HG02884 (cell line): ENCODE data around the gene CEP170.
"Not testable (repeated sequence)": the region's sequence is repeated elsewhere in the genome, so short reads cannot be mapped to it uniquely, and the experiment has no call there.

Experiments
- ATAC-seq: cut with Tn5 transposase; IDR thresholded peaks from one replicate; pipeline ENCODE4 v1.9.1; 2021; ENCODE audit warnings: mild to moderate bottlenecking, moderate library complexity; ENCODE audit not compliant: unreplicated experiment

Gene CEP170

GRCh38 chr1:243236604-243237252, 18.4 kb downstream of the CEP170 start:
- peak; percentile 74 for ATAC-seq

- ATAC-seq = no peak
Measured at GRCh38 chr1:243234978-243235647, 20.0 kb downstream of the CEP170 start.

DNA sequence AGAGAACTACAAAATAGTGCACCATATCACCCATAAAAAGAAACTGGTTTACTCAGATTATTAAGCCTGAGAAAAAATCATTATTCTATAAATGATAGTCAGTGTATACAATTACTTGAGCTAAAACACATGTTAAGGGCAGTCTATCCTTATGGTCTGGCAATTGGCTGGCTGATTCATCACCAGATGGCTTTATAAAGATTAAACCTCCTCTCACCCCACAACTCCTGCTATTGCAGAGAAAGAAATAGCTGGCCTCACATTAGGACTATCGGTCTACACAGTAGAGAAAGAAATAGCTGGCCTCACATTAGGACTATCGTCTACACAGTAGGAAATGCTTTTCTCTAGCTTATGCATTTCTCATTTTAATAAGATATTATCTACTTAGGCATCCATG, 21.2 kb downstream of the CEP170 start:
- no peak for ATAC-seq

DNA sequence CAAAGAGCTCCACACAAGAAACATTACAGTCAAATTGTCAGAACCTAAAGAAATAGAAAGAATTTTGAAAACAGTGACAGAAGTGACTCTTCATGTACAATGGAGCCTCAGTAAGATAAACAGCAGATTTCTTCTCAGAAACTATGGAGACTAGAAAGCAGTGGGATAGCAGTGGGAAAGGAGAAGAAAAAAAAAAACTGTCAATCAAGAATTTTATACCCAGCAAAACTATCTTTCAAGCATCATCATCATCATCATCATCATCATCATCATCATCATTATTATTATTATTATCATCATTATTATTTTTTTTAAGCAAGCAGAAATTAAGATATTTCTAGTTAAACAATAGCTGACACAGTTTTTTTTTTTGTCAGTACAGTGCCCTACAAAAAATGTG, 24.2 kb downstream of the CEP170 start:
- no peak for ATAC-seq

DNA sequence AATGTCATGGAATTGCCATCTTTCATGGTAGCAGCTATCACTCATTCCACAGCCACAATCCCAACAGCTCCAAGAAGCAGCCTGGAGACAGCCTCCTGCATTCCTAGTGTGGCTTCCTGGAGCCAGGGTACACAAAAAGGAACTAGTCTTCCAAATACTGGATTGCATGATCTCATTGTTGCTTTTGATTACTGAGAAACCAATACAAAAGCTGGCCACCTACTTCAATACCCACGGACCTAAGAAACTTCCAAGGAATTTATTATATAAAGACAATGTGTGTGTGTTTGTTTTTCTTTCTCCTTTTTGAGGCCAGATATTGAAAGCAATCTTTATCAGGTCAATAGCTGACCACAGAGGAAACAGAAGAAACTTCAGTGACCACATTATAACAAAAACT, 25.6 kb downstream of the CEP170 start:
- no peak for ATAC-seq

- no peak for ATAC-seq
Measured at GRCh38 chr1:243227622-243228021, 27.5 kb downstream of the CEP170 start.

DNA sequence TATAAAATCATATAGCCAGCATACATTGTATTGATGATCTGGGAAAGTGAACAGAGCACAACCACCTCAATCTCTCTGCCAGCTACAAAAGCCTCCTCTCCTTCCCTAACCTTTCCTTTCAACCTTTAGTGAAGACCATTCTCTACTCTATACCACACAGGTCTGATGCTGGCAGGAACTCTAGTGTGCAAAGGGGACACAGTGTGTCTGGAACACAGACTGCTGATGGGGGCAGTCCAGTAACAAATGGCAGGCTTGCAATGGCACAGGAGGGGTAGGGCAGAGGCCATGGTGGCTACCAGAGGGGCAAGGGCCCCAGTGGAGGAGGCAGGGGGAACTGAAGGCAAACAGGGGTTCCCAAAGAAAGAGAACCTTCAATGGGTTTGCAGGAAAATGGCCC, 37.0 kb downstream of the CEP170 start:
- ATAC-seq = no peak

DNA sequence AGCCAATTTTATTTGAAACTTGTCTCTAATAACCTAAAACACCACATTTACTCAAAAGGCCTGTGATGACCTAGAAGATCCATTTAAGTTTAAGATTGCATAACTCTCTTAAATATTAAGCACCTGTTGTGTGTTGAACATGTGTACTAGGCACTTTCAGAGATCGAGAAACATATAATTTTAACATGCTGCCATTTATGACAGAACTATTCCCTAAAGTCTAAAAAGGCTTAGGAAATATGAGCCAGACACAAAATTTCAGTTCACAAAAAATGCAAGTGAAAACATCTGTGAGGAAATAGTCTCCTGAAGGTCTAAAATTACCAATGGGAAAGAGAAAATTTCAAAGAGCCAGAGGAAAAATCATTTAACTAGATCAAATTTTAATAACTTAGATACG, 37.7 kb downstream of the CEP170 start:
- ATAC-seq = no peak

GRCh38 chr1:243216741-243217140, 38.3 kb downstream of the CEP170 start:
- no peak for ATAC-seq

- ATAC-seq = not testable (repeated sequence)
Measured at GRCh38 chr1:243215276-243215875, 39.7 kb downstream of the CEP170 start.

DNA sequence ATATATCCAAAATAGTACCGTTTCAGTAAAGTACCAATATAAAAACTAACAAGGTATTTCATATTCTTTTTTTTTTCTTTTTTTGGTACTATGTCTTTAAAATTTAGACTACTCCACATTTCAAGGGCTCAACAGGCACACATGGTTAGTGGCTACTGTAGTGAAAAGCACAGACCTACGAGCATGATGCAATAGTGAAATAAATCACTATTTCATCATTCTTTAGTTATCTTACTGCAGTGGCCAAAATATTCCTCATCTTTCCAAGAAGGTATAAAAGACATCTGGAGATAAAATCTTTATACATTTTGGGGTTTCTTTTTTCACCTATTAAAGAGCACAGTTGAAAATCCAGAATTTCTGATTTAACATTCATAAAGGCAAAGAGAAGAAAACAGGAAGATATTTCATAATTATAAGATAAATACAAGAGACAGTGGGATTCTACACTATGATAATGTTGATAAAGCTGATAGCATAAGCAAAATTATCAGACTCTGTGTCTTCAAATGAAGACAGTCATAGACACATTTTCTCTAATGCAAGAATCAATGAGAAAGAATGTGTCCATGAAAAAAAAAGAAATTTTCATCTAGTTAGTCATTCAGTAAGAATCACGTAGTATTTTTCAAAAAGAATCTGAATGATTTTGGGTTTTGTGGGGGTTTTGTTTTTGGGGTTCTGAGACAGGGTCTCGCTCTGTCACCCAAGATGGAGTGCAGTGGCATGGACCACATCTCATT, 41.9 kb downstream of the CEP170 start:
- no peak for ATAC-seq

GRCh38 chr1:243211984-243212383, 43.1 kb downstream of the CEP170 start:
- not testable (repeated sequence) for ATAC-seq

- ATAC-seq = not testable (repeated sequence)
Measured at GRCh38 chr1:243205026-243205501, 50.0 kb downstream of the CEP170 start.

DNA sequence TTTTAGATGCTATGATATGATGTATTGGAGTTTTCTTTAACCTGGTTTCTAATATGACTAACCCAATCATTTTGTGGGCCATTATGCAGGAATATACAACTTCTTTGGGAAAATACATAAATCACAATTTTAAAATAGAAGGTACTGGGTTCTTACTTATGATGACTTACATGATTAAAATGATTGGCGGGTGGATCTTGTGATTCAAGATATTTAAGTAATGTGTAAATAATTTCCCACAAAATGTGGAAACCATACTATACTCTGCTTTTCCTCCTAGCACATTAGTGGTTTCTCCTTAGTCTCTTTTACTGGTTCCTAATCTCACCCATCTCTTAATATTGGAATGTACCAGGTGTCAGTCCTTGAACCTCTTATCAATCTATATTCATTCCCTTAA, 50.7 kb downstream of the CEP170 start:
- not testable (repeated sequence) for ATAC-seq

GRCh38 chr1:243203196-243203595, 51.9 kb downstream of the CEP170 start:
- not testable (repeated sequence) for ATAC-seq

GRCh38 chr1:243201316-243201715, 53.8 kb downstream of the CEP170 start:
- ATAC-seq = not testable (repeated sequence)

DNA sequence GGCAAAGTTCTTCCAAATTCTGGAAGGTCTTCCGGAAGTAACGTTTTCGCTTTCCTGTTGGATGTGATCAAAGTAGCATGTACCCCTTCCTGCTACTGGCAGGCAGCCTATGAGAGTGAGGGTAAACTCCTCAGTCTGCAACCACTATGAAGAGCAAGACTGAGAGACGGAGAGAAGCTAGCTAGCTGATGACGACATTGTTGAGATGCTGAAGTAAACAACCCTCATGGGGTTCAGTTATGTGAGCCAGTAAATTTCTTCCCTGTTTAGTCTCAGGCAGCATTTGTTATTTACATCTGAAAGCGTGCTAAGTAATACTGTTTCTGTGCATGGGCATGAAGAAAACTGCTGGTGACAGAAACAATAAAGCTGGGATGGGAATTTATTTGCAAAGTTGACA, 57.6 kb downstream of the CEP170 start:
- ATAC-seq = not testable (repeated sequence)

- not testable (repeated sequence) for ATAC-seq
Measured at GRCh38 chr1:243193330-243193729, 61.8 kb downstream of the CEP170 start.

- not testable (repeated sequence) for ATAC-seq
Measured at GRCh38 chr1:243186201-243186995, 68.7 kb downstream of the CEP170 start.

GRCh38 chr1:243184787-243185186, 70.3 kb downstream of the CEP170 start:
- not testable (repeated sequence) for ATAC-seq
